Right lung (tissue), 5 donors: Measurements from ENCODE around the gene GPR137. TPM values are rescaled to one million over a fixed set of nuclear protein-coding genes. Genes with fewer than 3 reads are reported as not detected.

Experiments
- polyA plus RNA-seq, 5 donors: library from polyadenylated mRNA; unstranded; fragments of 120-200 nt; gene quantifications; one replicate each; pipeline versions ENCODE4 v1.2.1 to v1.2.3, GENCODE V29; 2013; ENCODE audit warnings: inconsistent platforms in 1 of 5, low replicate concordance in 1 of 5; ENCODE audit not compliant: insufficient read length in 5 of 5, insufficient read depth in 1 of 5

The GPR137 gene
- polyA plus RNA-seq, 5 donors = 19.2 to 43.8 (median 30.9) TPM

Other genes starting within 250 kb of the GPR137 start
- gene FLRT1, start 249.9 kb upstream of the GPR137 start, polyA plus RNA-seq = 1 to 10 TPM; 2.3 to 4.4 (median 3.5) TPM
- gene MACROD1, start 119.7 kb upstream of the GPR137 start, polyA plus RNA-seq = 10 to 100 TPM; 16.4 to 26.7 (median 24.3) TPM
- 100 to 1,000 TPM; 168 to 203 (median 187) TPM for gene STIP1, start 99.7 kb upstream of the GPR137 start, polyA plus RNA-seq
- gene FERMT3, start 79.1 kb upstream of the GPR137 start, polyA plus RNA-seq = 10 to 100 TPM in 2 of 5 donors, 1 to 10 TPM in 3; 6.4 to 13.2 (median 9.6) TPM
- 10 to 100 TPM; 23.7 to 39.2 (median 32.1) TPM for gene TRPT1, start 59.7 kb upstream of the GPR137 start, polyA plus RNA-seq
- 10 to 100 TPM; 16.5 to 29.4 (median 17.8) TPM for gene NUDT22, start 59.6 kb upstream of the GPR137 start, polyA plus RNA-seq
- 10 to 100 TPM; 57.9 to 88.9 (median 71.2) TPM for gene DNAJC4, start 55.3 kb upstream of the GPR137 start, polyA plus RNA-seq
- gene VEGFB, start 51.3 kb upstream of the GPR137 start, polyA plus RNA-seq = 100 to 1,000 TPM in 1 of 5 donors, 10 to 100 TPM in 4; 64.5 to 112 (median 76.6) TPM
- 10 to 100 TPM; 53.0 to 90.8 (median 67.2) TPM for gene FKBP2, start 44.8 kb upstream of the GPR137 start, polyA plus RNA-seq
- 100 to 1,000 TPM in 1 of 5 donors, 10 to 100 TPM in 4; 63.2 to 139 (median 70.0) TPM for gene PPP1R14B, start 38.9 kb upstream of the GPR137 start, polyA plus RNA-seq
- 10 to 100 TPM; 15.7 to 25.9 (median 18.7) TPM for gene PLCB3, start 34.3 kb upstream of the GPR137 start, polyA plus RNA-seq
- 10 to 100 TPM; 38.7 to 87.5 (median 51.3) TPM for gene BAD, start 1.2 kb upstream of the GPR137 start, polyA plus RNA-seq
- gene KCNK4, start 5.5 kb downstream of the GPR137 start, polyA plus RNA-seq = under 1 TPM in 2 of 5 donors, not detected in 3; 0.09 to 0.10 TPM
- under 1 TPM in 3 of 5 donors, not detected in 2; 0.15 to 0.33 (median 0.28) TPM for gene CATSPERZ, start 14.5 kb downstream of the GPR137 start, polyA plus RNA-seq
- 10 to 100 TPM in 3 of 5 donors, 1 to 10 TPM in 2; 6.9 to 21.0 (median 12.4) TPM for gene ESRRA, start 19.7 kb downstream of the GPR137 start, polyA plus RNA-seq
- 100 to 1,000 TPM; 201 to 308 (median 233) TPM for gene TRMT112, start 31.7 kb downstream of the GPR137 start, polyA plus RNA-seq
- 100 to 1,000 TPM; 141 to 272 (median 177) TPM for gene PRDX5, start 32.3 kb downstream of the GPR137 start, polyA plus RNA-seq
- gene CCDC88B, start 54.4 kb downstream of the GPR137 start, polyA plus RNA-seq = 1 to 10 TPM; 3.9 to 7.4 (median 5.2) TPM
- 10 to 100 TPM; 10.0 to 22.1 (median 13.0) TPM for gene RPS6KA4, start 73.3 kb downstream of the GPR137 start, polyA plus RNA-seq